GM13977 (cell line): ENCODE data around the gene SP140.
"Not testable (repeated sequence)": the region's sequence is repeated elsewhere in the genome, so short reads cannot be mapped to it uniquely, and the experiment has no call there.

Experiments
- DNase-seq: peaks from one replicate; pipeline ENCODE4 v3.0.0; 2012; ENCODE audit warnings: low spot score
- in situ Hi-C: fragments of 300-500 bp; cut with MboI; formaldehyde crosslinking; loops from one replicate; pipeline ENCODE4 v1.12.0; 2022; ENCODE audit warnings: low sequenced_read_pairs, low pct_unique_long_range_greater_than_20kb, mixed read lengths, inconsistent platforms; ENCODE audit not compliant: unreplicated experiment
- TF ChIP-seq, protein P1 (sequence below): IDR thresholded peaks from 2 replicates; pipeline ENCODE4 v1.5.1; 2012; ENCODE audit warnings: mild to moderate bottlenecking, control low read depth; ENCODE audit not compliant: insufficient read depth; ENCODE audit errors: extremely low read depth, missing control alignments

The SP140 gene

DNA sequence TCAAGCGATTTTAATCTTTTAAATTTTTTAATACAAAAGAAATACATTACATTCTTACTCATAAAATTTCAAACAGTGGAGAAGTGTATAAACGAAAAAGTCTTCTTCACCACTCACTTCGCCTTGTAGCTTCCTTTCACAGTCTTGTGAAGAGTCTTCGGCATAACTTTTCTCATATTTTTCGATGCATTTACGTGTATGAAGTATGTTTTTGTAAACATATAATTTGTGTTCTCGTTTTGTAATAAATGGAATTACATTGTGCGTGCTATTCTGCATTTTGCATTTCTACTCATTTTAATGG is 102.6 kb downstream of the SP140 start:
- TF ChIP-seq, protein P1, sequence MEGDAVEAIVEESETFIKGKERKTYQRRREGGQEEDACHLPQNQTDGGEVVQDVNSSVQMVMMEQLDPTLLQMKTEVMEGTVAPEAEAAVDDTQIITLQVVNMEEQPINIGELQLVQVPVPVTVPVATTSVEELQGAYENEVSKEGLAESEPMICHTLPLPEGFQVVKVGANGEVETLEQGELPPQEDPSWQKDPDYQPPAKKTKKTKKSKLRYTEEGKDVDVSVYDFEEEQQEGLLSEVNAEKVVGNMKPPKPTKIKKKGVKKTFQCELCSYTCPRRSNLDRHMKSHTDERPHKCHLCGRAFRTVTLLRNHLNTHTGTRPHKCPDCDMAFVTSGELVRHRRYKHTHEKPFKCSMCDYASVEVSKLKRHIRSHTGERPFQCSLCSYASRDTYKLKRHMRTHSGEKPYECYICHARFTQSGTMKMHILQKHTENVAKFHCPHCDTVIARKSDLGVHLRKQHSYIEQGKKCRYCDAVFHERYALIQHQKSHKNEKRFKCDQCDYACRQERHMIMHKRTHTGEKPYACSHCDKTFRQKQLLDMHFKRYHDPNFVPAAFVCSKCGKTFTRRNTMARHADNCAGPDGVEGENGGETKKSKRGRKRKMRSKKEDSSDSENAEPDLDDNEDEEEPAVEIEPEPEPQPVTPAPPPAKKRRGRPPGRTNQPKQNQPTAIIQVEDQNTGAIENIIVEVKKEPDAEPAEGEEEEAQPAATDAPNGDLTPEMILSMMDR, result no peak
- in situ Hi-C loops, result no loop called here

DNA sequence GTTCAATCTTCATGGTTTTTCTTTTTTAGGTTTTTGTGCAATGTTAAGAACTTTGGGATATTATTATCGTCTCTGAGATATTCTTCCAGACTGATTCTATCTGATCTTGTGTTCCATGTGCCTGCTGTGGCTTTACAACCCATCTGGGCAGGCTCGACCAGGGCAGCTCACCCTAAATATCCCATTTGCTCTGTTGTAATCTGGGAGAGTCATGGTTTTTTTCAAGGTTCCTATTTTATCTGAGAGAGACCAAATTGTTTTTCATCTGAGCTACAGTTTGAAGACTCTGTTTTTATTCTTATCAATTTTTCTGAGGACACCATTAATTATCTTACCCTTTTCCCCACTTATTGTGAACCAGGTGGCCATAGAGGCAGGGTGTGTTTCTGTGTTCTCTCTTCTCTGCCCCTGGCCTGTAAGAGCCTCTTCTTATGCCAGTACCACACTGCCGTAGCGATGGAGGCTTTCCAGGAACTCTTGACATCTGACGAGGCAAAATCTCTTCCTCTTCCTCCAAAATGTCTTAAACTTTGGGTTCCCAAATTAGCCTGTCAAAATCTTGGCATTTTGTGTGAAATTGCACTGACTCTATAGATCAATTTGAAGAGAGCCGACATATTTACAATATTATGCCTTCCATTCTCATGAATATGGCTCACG is 104.5 kb downstream of the SP140 start:
- TF ChIP-seq, protein P1, result no peak
- no peak for DNase-seq
- in situ Hi-C loops, result no loop called here

More for the DNA sequence above, 102.6 kb downstream of the SP140 start:
- no peak for DNase-seq

DNA sequence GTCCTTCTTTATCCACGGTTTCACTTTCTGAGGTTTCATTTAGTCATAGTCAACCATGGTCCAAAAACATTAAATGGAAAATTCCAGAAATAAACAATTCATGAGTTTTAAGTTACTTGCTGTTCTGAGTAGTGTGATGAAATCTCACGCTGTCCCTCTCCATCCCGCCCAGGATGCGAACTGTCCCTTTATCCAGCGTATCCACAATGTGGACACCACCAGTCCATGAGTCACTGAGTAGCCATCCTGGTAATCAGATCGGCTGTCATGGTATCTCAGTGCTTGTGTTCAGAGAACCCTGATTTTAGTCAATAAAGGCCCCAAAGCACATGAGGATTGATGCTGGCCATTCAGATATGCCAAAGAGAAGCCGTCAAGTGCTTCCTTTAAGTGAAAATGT is 105.2 kb downstream of the SP140 start:
- TF ChIP-seq, protein P1, result no peak
- DNase-seq, result no peak
- in situ Hi-C loops, result no loop called here

DNA sequence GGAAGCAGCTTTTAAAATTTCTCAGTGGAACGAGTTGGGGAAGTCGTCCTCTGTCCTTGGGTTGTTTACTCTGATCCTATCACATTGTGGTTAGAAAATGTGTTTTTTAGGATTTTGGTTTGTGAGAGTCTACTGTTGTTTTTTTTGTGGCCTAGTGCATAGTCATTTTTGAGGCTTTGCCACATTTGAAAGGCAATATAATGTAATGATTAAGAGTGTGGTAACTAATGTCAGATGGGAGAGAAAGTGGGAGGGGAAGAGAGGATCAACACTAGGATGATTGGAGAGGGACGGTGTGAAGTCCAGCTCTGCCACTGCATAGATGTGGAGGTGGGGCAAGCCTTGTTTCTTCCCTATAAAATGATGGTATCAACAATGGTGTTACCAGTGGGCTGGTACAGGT is 109.9 kb downstream of the SP140 start:
- TF ChIP-seq, protein P1, result no peak
- DNase-seq, result no peak
- in situ Hi-C loops, result no loop called here

DNA sequence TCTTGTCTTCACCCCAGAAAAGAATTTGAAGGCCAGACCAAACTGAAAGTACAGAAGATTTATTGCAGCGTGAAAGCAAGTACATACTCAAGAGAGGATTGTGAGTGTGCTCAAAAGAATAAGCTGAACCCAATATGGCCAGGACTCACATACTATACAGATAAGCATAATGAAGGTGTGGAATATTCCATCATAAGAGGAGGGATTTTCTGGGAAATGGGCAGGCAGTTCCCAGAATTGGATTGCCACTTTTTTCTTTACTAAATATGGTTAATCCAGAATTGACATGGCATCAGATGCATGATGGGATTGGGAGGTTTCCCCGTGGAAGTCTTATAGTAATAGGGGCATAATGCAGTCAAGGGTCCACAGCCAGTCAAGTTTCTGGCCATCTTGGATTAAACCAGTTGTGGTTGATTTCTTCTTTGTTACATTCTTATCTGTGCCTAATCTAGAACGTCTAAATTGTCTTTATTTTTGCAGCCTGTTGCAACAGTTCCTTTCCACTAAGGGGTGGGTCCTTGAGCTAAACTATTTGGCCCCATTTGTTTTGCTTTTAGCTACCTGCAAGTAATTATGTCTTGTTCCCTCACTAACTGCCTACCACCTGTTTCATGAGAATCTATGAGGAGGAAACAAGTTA is 110.4 kb downstream of the SP140 start:
- no peak for DNase-seq
- in situ Hi-C loops, result no loop called here
- TF ChIP-seq, protein P1, result no peak

DNA sequence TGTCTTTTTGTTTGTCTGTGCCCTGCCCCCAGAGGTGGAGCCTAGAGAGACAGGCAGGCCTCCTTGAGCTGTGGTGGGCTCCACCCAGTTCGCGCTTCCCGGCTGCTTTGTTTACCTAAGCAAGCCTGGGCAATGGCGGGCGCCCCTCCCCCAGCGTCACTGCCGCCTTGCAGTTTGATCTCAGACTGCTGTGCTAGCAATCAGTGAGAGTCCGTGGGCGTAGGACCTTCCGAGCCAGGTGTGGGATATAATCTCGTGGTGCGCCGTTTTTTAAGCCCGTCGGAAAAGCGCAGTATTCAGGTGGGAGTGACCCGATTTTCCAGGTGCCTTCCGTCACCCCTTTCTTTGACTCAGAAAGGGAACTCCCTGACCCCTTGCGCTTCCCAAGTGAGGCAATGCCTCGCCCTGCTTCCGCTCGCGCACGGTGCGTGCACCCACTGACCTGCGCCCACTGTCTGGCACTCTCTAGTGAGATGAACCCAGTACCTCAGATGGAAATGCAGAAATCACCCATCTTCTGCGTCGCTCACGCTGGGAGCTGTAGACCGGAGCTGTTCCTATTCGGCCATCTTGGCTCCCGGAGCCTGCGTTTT is 116.5 kb downstream of the SP140 start:
- DNase-seq, in situ Hi-C loops: not testable (repeated sequence)

DNA sequence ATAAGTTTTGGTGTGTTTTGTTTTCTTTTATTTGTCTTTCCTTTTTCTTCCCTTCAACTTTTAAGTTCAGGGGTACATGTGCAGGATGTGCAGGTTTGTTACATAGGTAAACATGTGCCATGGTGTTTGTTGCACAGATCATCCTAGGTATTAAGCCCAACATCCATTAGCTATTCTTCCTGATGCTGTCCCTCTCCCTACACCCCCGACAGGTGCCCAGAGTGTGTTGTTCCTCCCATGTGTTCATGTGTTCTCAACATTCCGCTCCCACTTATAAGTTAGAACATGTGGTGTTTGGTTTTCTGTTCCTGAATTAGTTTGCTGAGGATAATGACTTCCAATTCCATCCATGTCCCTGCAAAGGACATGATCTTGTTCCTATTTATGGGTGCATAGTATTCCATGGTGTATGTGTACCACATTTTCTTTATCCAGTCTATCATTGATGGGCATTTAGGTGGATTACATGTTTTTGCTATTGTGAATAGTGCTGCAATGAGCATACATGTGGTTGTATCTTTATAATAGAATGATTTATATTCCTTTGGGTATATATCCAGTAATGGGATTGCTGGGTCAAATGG is 117.6 kb downstream of the SP140 start:
- DNase-seq, in situ Hi-C loops: not testable (repeated sequence)
